NT2/D1 (cell line): ENCODE results near the gene KCNG1.

Experiments used
- SUZ12 ChIP-seq: IDR thresholded peaks from 2 replicates; pipeline ENCODE4 v1.6.1; 2011; ENCODE audit not compliant: insufficient read length, insufficient read depth; ENCODE audit errors: extremely low read depth
- YY1 ChIP-seq: IDR thresholded peaks from 2 replicates; pipeline ENCODE4 v1.6.1; 2011; ENCODE audit not compliant: insufficient read length, insufficient read depth
- ZNF274 ChIP-seq: IDR thresholded peaks from 2 replicates; pipeline ENCODE4 v1.6.1; 2011; ENCODE audit warnings: mild to moderate bottlenecking, low read depth, low read length

DNA sequence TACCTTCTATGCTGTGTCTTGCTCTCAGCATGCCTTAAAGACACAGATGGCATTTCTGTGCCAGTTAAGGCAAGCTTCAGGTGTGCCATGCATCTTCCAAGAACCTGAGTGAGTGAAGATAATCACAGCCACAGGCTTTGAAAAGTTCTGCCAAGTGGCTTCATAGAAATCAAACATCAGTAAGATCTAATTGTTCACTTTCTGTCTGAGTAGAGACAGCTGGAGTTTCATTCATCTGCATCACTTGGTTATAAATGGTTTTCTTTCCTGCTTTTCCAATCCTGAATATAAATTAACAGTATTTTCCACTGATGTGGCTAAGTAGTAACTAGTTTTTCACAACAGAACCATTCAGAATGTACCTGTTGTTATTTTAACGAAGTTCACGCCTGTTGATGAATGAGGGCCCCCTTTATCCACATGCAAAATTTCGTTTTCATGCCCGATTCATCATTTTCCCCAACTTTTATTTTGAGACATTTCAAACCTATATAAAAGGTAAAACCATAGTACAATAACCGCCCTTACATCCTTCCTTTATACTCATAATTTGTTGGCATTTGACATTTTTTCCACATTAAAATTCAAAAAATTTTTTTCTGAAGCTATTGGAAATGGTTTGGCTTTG is 38.6 kb upstream of the KCNG1 start:
- TF ChIP-seq YY1, result no peak
- TF ChIP-seq ZNF274, result no peak
- no peak for TF ChIP-seq SUZ12
